ENCODE measurements around the gene RHOBTB3.

DNA sequence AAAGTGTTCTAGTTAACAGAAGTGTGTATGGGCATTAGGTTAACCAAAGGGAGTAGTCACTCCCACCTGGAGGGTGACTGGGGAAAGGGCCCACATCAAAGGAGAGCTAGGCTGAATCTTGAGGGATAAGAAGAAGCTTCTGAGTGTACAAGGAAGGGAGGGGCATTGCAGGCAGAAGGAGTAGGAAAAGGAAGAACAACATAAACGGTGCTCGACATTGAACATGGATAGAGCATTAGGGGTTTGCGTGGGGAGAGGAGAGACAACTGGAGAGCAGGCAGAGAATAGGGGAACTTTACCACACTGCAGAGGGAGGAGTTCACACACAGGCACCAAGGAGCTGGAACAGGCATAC lies 96.7 kb downstream of the RHOBTB3 start:
- TF ChIP-seq, protein P1, sequence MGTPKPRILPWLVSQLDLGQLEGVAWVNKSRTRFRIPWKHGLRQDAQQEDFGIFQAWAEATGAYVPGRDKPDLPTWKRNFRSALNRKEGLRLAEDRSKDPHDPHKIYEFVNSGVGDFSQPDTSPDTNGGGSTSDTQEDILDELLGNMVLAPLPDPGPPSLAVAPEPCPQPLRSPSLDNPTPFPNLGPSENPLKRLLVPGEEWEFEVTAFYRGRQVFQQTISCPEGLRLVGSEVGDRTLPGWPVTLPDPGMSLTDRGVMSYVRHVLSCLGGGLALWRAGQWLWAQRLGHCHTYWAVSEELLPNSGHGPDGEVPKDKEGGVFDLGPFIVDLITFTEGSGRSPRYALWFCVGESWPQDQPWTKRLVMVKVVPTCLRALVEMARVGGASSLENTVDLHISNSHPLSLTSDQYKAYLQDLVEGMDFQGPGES (IDR thresholded peaks at IDR 0.05): no peak
- TF ChIP-seq POLR2AphosphoS5 (IDR thresholded peaks at IDR 0.05; ENCODE audit: low read length): no peak
- TF ChIP-seq MYC (IDR thresholded peaks at IDR 0.05; ENCODE audit: insufficient read depth, insufficient read length, insufficient replicate concordance, low read length, severe bottlenecking): no peak
- TF ChIP-seq EED (IDR thresholded peaks at IDR 0.05; ENCODE audit: low read depth): no peak
